GM19025 (cell line): ENCODE measurements around the gene PTDSS2.
"Not testable (repeated sequence)": the region's sequence is repeated elsewhere in the genome, so short reads cannot be mapped to it uniquely, and the experiment has no call there.

Experiments used
- ATAC-seq: cut with Tn5 transposase; IDR thresholded peaks from one replicate; pipeline ENCODE4 v1.9.1; 2021; ENCODE audit warnings: mild to moderate bottlenecking, low read depth, moderate library complexity; ENCODE audit not compliant: unreplicated experiment

The PTDSS2 gene

GRCh38 chr11:464316-464715 is 14.2 kb downstream of the PTDSS2 start:
- no peak for ATAC-seq

GRCh38 chr11:465896-466530 is 15.9 kb downstream of the PTDSS2 start:
- ATAC-seq: no peak

DNA sequence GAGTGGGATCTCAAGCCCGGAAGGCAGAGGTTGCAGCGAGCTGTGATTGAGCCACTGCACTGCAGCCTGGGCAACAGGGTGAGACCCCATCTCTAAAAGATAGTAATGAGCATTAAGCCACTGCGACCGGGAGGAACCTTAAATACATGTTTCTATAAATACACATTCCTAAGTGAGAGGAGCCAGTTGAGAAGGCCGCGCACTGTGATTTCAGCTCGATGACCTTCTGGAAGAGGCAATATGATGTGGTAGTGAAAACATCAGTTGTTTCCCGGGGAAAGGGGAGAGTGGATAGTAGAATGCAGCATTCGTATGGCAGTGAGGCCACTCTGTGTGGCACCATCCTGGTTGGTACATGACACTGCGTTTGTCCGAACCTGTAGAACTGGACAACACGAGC is 18.0 kb downstream of the PTDSS2 start:
- ATAC-seq: no peak

DNA sequence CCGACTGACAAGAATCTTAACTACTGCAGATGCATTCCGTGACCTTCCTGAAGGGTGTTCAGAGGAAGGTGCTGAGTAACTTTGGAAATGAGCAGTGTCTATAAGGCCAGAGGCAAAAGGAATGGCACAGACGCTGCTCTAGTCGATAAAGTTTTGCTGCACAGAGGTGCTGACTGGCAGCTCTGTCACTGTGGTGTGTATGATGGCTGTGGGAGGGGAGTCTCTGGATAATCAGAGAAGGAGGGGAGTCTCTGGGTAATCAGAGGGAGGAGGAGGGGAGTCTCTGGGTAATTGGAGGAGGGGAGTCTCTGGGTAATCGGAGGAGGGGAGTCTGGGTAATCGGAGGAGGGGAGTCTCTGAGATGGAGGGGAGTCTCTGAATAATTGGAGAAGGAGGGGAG is 18.4 kb downstream of the PTDSS2 start:
- ATAC-seq: no peak

DNA sequence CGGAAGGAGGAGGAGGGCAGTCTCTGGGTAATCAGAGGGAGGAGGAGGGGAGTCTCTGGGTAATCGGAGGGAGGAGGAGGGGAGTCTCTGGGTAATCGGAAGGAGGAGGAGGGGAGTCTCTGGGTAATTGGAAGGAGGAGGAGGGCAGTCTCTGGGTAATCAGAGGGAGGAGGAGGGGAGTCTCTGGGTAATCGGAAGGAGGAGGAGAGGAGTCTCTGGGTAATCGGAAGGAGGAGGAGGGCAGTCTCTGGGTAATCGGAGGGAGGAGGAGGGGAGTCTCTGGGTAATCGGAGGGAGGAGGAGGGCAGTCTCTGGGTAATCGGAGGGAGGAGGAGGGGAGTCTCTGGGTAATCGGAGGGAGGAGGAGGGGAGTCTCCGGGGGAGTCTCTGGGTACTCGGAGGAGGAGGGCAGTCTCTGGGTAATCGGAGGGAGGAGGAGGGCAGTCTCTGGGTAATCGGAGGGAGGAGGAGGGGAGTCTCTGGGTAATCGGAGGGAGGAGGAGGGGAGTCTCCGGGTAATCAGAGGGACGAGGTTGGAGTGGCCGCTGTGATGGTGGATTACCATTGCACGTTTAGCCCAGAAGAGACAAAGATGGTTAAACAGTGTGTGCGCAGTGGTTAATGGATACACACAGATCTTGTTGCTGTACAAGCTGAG is 19.1 kb downstream of the PTDSS2 start:
- not testable (repeated sequence) for ATAC-seq

- ATAC-seq: no peak
These were observed 19.8 kb downstream of the PTDSS2 start for GRCh38 chr11:469684-470560.

- no peak for ATAC-seq
These were observed 21.5 kb downstream of the PTDSS2 start for GRCh38 chr11:471468-472145.

DNA sequence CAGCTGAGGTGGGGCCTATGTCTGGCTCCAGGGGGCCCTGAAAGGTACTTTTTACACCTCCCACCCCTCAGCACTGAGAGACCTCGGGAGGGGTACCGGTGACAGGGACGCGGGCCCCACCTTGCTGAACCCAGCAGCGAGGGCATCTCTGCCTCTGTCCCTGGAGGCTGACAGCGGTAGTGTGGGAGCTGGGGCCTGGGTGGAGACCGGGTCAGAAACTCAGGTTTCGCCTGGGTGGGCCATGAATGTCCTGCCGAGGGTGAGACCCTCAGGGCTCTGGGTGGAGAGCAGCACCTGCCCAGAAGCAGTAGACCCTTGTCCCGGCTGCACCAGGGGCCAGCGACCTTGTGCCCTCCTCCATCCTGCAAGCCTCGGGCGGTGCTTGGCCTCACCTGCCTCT is 22.2 kb downstream of the PTDSS2 start:
- no peak for ATAC-seq

DNA sequence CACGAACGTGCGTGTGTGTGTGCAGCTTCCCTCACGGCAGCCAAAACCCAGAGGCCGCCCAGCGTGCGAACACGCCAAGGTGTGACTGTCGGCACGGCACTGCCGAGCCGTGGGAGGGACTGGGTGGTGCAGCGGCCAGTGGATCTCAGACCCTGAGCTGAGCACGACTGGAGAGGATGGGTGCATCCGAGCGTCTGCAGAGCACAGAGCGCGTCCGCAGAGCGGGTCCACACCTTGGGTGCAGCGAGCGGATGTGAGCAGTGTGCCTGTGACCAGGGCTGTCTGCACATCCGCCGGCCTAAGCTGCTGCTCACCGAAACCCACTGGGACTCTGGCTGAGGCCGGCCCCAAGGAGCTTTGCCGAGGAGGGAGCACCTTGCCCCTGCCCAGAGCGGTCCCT is 22.7 kb downstream of the PTDSS2 start:
- ATAC-seq: no peak

GRCh38 chr11:473415-473814 is 23.3 kb downstream of the PTDSS2 start:
- no peak for ATAC-seq

GRCh38 chr11:473962-474785 is 24.1 kb downstream of the PTDSS2 start:
- no peak for ATAC-seq

DNA sequence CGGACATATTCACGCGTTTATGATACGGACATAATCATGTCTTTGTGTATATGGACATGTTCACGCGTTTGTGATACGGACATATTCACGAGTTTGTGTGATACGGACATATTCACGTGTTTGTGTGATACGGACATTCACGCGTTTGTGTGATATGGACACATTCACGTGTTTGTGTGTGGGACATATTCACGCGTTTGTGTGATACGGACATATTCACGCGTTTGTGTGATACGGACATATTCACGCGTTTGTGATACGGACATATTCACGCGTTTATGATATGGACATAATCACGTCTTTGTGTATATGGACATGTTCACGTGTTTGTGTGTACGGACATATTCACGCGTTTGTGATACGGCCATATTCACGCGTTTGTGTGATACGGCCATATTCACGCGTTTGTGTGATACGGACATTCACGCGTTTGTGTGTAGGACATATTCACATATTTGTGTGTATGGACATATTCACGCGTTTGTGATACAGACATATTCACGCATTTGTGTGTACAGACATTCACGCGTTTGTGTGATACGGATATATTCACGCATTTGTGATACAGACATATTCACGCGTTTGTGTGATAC is 24.9 kb downstream of the PTDSS2 start:
- ATAC-seq: no peak

GRCh38 chr11:475941-476340 is 25.9 kb downstream of the PTDSS2 start:
- no peak for ATAC-seq

GRCh38 chr11:476416-476815 is 26.3 kb downstream of the PTDSS2 start:
- no peak for ATAC-seq

GRCh38 chr11:477052-477715 is 27.1 kb downstream of the PTDSS2 start:
- ATAC-seq: no peak

DNA sequence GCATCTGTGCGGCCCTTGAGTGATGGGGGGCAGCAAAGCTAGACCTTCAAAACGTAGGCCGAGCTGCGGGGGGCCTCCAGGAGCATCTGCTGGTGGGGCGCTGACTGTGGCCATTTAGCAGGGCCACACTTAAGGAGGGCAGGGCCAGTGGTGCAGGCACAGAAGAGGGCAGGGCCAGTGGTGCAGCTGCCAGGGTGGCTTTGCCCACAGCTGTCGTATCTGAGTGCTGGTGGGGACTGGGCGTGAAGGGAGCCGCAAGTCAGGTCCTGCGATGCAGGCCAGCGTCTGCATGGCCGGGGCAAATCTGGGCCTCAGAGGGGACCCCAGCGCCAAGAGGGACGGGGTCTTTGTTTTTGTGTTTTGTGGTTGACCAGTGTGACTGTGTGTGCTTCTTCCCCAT is 29.2 kb downstream of the PTDSS2 start:
- no peak for ATAC-seq

GRCh38 chr11:484616-485015 is 34.5 kb downstream of the PTDSS2 start:
- ATAC-seq: no peak

DNA sequence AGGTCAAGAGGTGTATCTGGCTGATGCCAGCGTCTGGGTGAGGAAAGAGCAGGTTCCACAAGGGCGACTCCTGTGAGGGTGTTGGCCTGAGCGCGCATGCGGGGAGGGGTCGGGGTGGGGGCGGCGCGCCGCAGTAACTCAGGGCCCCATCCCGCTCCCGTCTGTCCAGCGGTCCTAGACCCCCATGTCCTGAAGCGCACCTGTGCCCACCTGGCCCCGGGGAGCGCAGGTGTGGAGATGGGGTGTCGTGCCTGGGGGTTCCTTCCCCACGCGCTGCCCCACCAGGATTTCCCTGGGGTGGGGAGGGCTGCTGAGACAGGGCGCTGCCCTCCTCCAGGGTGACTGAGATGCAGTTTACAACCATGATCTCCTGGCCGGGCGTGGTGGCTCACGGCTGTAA is 36.1 kb downstream of the PTDSS2 start:
- no peak for ATAC-seq

DNA sequence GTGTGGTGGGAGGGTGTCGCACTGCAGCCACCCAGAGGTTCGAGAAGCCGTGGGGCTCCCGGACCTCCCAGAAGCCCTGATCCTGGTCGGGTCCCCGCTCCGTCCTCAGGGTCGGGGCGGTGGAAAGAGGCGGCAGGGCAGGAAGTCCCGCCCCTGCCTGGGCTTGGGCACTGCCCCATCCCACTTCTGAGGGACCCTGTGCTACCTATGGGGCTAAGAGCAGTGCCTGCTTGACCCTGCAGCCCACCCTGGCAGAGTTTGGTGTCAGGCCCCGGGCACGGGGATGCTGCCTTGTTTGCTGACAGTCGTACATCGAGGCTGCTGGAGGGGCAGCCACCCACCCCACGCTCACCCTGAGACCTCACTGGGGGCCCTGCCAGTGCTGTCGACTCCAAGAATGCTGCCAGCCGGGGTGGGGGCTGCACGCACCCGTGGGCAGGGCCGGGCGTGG is 37.5 kb downstream of the PTDSS2 start:
- no peak for ATAC-seq
